Activated naive CD4-positive, alpha-beta T cell treated with anti-CD3 and anti-CD28 coated beads for 36 hours (primary cell): ENCODE measurements around the gene UBTD1. TPM values are rescaled to one million over a fixed set of nuclear protein-coding genes. Genes with fewer than 3 reads are reported as not detected.

ENCODE experiments used
- CTCF ChIA-PET: fragments of 350-600 bp; sonication (Branson Sonifier 250); formaldehyde crosslinking; loops from one replicate; lab custom pipeline; 2021; ENCODE audit warnings: antibody characterized with exemption; lab: Charles Lee
- DNase-seq: peaks from one replicate; pipeline ENCODE4 v3.0.0-alpha.2; 2020
- H3K27ac Mint-ChIP-seq: one replicate; pipeline ENCODE4 v1.8.0; 2021; ENCODE audit warnings: mild to moderate bottlenecking, mixed read lengths
- H3K27me3 Mint-ChIP-seq: one replicate; pipeline ENCODE4 v1.8.0; 2021; ENCODE audit warnings: low read depth, mixed read lengths
- H3K36me3 Mint-ChIP-seq: one replicate; pipeline ENCODE4 v1.8.0; 2021; ENCODE audit warnings: low read depth, mixed read lengths
- H3K4me1 Mint-ChIP-seq: one replicate; pipeline ENCODE4 v1.8.0; 2021; ENCODE audit warnings: low read depth, mixed read lengths
- H3K4me3 Mint-ChIP-seq: one replicate; pipeline ENCODE4 v1.8.0; 2021; ENCODE audit warnings: mild to moderate bottlenecking, moderate library complexity, mixed read lengths
- H3K9me3 Mint-ChIP-seq: one replicate; pipeline ENCODE4 v1.8.0; 2021; ENCODE audit warnings: mixed read lengths
- intact Hi-C: fragments of 100-400 bp; cut with micrococcal nuclease; formaldehyde crosslinking; loops from one replicate; pipeline ENCODE4 v1.15.1; 2023
- total RNA-seq, 2 experiments: library from RNA; stranded (reverse); gene quantifications; one replicate each; pipeline ENCODE4 v1.2.3, GENCODE V29; 2021

UBTD1 gene
- total RNA-seq, 2 experiments from 2014 or later: 0.86 to 1.3 TPM

DNA sequence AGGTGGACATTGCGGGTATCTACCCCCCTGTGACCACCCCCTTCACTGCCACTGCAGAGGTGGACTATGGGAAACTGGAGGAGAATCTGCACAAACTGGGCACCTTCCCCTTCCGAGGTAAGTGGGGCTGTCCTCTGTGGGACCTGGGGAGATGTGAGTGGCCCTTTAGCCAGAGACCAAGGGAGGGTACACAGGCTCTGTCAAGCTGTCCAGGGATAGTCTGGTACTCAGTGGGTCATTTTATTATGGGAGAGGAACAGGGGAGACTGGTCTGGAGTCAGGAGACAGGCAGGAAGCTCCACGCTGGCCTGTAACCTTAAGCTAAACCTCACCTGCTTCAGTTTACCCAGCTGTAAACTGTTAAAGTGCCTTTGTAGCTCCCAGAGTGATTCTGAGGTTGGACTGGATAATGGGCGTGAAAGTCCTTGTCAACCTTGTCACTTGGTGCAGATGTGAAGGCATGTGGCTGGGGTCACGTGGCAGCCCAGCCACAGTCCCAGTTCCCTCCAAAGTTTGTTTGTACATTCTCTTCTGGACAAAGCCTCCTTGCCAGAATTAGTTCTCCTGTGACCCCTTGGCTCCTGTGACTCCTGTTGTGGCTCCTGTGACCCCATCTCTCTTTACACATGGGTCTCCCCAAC, 86.2 kb downstream of the UBTD1 start:
- DNase-seq: no peak
- H3K4me3 Mint-ChIP-seq: no peak overlapping the region
- no peaks in the 10 kb centered on the region for H3K4me1 Mint-ChIP-seq
- H3K9me3 Mint-ChIP-seq: no peaks in the 10 kb centered on the region
- intact Hi-C loops: no loop called here
- no peaks in the 10 kb centered on the region for H3K27me3 Mint-ChIP-seq
- no peaks in the 10 kb centered on the region for H3K36me3 Mint-ChIP-seq
- CTCF ChIA-PET: interaction anchor here (0.5 to 1.1 kb wide), 6 partner anchors 10 to 1214 kb away, joined by 3 to 4 read pairs (median 3); no protein-coding TSS in a partner anchor
- no peak overlapping the region for H3K27ac Mint-ChIP-seq

DNA sequence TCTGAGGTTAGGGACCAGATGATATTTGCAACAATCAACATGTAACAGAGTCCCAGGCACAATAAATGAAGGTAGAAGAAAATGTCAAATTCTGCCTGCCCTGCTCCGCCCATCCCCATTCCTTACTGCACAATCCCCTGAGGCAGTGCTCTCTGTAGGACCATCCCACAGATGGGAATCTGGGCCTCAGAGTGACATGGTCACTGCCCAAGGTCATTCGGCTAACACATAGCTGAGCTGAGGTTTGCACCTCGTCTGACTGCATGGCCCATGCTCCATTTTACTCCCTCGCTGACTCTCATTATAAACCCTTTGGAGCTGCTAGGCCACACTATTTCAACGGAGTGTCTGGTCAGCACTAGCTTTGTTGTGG, 86.7 kb downstream of the UBTD1 start:
- H3K27ac Mint-ChIP-seq: no peak overlapping the region
- intact Hi-C loops: no loop called here
- no peak overlapping the region for H3K4me3 Mint-ChIP-seq
- H3K4me1 Mint-ChIP-seq: no peaks in the 10 kb centered on the region
- no peak for DNase-seq
- CTCF ChIA-PET: interaction anchor here (0.8 to 1.1 kb wide), 2 partner anchors 10 to 31 kb away, joined by 3 read pairs; no protein-coding TSS in a partner anchor
- no peaks in the 10 kb centered on the region for H3K36me3 Mint-ChIP-seq
- H3K27me3 Mint-ChIP-seq: no peaks in the 10 kb centered on the region
- H3K9me3 Mint-ChIP-seq: no peaks in the 10 kb centered on the region

DNA sequence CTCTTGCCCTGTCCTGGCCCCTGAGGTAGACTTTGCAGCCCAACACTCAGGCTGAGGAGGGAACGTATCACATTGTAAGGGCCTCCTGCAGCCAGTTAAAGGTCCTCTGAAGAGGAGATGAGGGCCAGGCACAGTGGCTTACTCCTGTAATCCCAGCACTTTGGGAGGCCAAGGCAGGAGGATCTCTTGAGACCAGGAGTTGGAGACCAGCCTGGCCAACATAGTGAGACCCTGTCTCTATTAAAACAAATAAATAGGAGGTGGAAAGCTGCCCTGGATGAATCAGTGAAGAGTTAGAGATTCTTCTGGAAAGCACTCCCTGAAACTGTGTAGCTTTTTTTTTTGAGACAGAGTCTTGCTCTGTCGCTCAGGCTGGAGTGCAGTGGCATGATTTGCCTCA, 88.5 kb downstream of the UBTD1 start:
- Mint-ChIP-seq H3K4me3 (no peak overlapping the region), H3K36me3 (no peaks in the 10 kb centered on the region)

DNA sequence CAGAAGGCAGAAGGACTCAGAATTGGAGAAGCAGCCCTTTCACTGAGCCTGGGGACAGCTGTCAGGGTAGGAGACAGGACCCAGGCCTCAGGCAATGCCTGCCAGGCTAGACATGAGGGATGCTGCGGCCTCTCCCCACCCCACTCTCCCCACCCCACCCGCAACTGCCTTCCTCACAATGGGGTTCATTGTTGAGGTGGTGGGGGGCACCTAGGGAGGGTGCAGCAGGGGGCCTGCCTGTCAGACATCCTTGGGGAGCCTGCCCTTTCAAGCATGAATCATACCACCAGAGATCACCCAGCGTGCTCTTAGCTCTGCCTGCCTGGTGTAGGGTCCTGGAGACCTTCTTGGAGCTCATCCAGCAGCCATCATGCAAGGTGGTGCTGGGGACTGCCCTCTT, 90.8 kb downstream of the UBTD1 start, which contains the start of gene C10orf62:
C10orf62 (plus strand) TSS at position 243 of the 400 bp plus-strand sequence. CDS start 177 bp downstream, outside the sequence.
- CTCF ChIA-PET: interaction anchor here (1.1 kb wide), 1 partner anchor 18 kb away, joined by 3 read pairs; no protein-coding TSS in a partner anchor
- Mint-ChIP-seq H3K27me3 (no peaks in the 10 kb centered on the region), H3K4me3 (no peak within 1 kb of the TSS), H3K36me3 (no peaks in the 10 kb centered on the region), H3K9me3 (no peaks in the 10 kb centered on the region), H3K4me1 (no peaks in the 10 kb centered on the region), H3K27ac (no peak within 1 kb of the TSS)
- intact Hi-C loops: no loop called here
- no peak for DNase-seq

More for the DNA sequence above, 88.5 kb downstream of the UBTD1 start:
- CTCF ChIA-PET: interaction anchor here (0.6 kb wide), 1 partner anchor 33 kb away, joined by 4 read pairs; no protein-coding TSS in a partner anchor
- Mint-ChIP-seq H3K9me3 (no peaks in the 10 kb centered on the region), H3K27me3 (no peaks in the 10 kb centered on the region), H3K27ac (no peak overlapping the region), H3K4me1 (no peaks in the 10 kb centered on the region)
- intact Hi-C loops: no loop called here
- no peak for DNase-seq

DNA sequence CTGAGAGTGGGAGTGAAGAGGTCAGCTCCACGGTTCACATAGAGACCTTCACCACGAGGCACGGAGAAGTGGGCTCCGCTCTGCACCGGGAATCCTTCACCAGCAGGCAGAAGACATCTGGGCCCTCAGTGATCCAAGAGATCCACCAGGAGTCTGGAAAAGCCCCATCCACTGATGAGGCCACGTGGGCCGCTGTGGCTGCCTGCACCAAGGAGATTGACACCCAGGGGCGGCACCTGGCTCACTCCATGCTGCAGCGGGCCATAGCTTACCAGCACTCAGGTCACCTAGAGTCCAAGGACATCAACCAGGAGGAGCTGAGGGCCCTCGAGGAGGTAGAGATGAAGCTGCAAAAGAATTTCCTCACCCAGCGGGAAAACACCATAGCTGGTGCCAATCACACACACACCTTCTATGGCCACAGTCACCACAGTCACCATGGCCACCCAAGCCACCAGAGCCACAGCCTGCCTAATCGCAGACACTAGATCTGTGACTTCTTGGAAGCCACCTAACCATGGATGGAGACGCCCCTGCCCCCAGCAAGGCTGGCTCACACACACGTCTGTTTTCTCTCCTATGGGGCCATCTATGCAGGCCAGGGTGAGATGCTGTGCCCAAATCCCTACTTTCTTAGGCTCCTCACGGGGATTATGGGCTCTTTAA, 91.5 kb downstream of the UBTD1 start:
- intact Hi-C loops: no loop called here

DNA sequence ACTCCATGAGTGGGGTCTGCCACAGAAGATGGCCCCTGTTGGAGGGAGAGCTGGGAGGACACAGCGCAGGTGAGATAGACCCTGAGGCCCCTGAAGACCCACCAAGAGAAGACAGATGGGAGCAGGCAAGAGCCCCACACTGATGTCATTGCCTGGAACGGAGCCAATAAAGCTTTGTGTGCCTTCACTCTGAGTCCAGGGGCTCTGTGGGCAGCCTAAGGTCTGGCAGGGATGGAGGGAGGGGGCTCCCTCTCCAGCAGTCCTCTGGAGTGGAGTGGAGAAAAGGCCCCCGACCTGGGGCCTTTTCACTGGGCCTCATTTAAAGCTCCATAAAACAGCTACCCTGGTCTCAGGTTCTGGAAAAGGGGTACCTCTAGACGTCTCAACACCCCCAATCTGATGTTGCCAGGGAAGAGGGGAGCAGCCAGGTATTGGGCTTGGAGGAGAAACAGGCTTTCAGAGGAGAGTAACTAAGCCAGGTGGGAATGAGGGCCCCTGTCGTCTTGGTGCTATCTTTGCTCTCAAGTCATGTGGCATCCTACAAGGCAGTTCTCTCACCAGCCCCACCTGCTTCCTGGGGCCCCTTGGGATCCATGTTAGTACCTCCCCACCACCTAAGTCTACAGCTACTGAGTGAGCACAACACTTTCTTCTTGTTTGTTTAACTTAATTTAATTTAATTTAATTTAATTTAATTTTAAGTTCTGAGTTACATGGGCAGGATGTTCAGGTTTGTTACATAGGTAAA, 92.2 kb downstream of the UBTD1 start:
- Mint-ChIP-seq H3K9me3 (no peaks in the 10 kb centered on the region), H3K4me1 (no peaks in the 10 kb centered on the region), H3K27me3 (no peaks in the 10 kb centered on the region), H3K36me3 (no peaks in the 10 kb centered on the region), H3K27ac (no peak overlapping the region), H3K4me3 (no peak overlapping the region)
- intact Hi-C loops: no loop called here
- no peak for DNase-seq
- CTCF ChIA-PET: interaction anchor here (0.6 to 0.8 kb wide), 4 partner anchors 23 to 351 kb away, joined by 3 to 6 read pairs (median 3); no protein-coding TSS in a partner anchor

More for the DNA sequence above, 91.5 kb downstream of the UBTD1 start:
- no peaks in the 10 kb centered on the region for H3K9me3 Mint-ChIP-seq
- no peaks in the 10 kb centered on the region for H3K4me1 Mint-ChIP-seq
- no peak for DNase-seq
- H3K27ac Mint-ChIP-seq: no peak overlapping the region
- no peaks in the 10 kb centered on the region for H3K36me3 Mint-ChIP-seq
- CTCF ChIA-PET: interaction anchor here (0.5 to 1.1 kb wide), 4 partner anchors 18 to 350 kb away, joined by 3 read pairs; no protein-coding TSS in a partner anchor
- no peaks in the 10 kb centered on the region for H3K27me3 Mint-ChIP-seq
- H3K4me3 Mint-ChIP-seq: no peak overlapping the region

DNA sequence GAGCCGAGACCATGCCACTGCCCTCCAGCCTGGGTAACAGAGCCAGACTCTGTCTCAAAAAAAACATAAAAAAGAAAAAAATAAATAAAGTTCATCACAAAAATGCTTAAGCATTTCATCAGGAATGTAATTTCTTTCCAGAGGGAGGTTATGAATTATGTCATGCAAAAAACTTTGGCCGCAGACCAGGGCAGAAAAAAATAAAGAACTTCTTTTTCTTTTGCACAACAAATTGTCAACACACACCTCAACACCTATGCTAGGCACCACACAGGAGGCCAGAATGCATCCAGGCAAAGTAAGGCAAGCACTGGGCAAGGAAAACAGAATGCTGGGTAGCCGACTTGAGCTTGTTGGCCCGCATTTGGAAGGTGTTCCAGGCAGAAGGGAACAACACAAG, 94.7 kb downstream of the UBTD1 start:
- H3K27ac Mint-ChIP-seq: no peak overlapping the region
- no peaks in the 10 kb centered on the region for H3K4me1 Mint-ChIP-seq
- H3K27me3 Mint-ChIP-seq: no peaks in the 10 kb centered on the region
- DNase-seq: no peak
- CTCF ChIA-PET: no interaction called here
- no peak overlapping the region for H3K4me3 Mint-ChIP-seq
- no peaks in the 10 kb centered on the region for H3K9me3 Mint-ChIP-seq
- no peaks in the 10 kb centered on the region for H3K36me3 Mint-ChIP-seq
- intact Hi-C loops: no loop called here

DNA sequence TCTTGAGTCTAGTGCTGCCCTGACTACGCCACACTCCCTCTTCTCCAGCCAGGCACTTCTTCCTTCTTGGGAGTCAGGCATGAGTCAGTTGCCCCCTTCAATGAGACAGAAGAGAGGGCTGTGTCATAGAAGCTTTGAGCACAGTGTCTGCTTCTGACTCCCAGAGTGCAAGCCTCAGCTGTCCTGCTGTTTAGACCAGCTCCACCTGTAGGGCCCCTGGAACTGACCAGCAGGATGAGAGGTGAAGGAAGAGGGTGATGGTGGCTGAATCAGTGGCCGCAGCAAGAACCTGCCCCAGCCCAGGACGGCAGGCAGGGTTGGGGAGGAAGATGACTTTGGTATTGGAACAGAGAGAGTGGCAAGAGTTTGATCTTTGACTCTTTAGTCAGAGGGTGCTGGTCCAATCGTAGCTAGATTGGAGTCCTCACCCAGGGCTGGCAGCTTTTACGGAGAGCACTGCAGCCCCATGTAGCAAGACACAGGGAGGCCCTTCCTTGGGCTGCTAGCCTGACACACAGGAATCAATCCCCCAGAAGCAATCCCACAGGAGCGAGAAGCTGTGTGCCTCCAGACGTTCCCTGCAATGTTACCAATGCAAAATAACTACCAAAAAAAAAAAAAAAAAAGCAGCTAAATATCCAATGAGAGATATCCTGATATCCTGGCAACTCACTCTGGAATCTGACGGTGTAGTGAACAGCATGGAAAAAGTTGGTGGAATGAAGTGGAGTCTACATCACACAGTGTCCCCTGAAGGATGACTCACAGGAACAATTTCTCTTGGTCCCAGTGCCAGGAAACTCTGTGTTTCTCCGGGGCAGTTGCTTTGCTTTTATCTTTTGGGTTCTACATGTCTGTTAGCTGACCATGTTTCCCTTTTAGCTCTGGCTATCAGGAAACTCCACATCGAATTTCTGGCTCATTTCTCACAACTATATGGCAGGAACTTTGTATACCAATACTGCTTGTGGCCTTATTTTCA, 97.7 kb downstream of the UBTD1 start:
- intact Hi-C loops: no loop called here

DNA sequence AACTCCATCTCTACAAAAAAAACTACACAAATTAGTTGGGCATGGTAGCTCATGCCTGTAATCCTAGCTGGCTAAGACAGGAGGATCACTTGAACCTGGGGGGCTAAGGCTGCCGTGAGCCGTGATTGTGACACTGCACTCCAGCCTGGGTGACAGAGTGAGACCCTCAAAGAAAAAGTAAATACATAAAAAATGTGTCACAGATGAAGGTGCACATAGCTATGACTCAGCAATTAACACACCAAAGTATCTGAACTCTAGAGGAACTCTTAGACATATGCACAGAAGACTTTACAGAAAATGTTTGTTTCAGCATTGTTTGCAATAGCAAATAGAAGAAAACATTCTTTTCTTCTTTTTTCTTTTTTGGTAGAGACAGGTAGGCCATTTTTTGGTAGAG, 99.1 kb downstream of the UBTD1 start:
- no peaks in the 10 kb centered on the region for H3K36me3 Mint-ChIP-seq
- no peak overlapping the region for H3K27ac Mint-ChIP-seq
- CTCF ChIA-PET: interaction anchor here (1.2 to 1.4 kb wide), 2 partner anchors 26 to 182 kb away, joined by 3 to 4 read pairs; no protein-coding TSS in a partner anchor
- no peak overlapping the region for H3K4me3 Mint-ChIP-seq
- H3K4me1 Mint-ChIP-seq: no peaks in the 10 kb centered on the region
- intact Hi-C loops: no loop called here
- DNase-seq: no peak
- H3K9me3 Mint-ChIP-seq: no peaks in the 10 kb centered on the region
- H3K27me3 Mint-ChIP-seq: no peaks in the 10 kb centered on the region

More for the DNA sequence above, 97.7 kb downstream of the UBTD1 start:
- no peaks in the 10 kb centered on the region for H3K27me3 Mint-ChIP-seq
- H3K4me3 Mint-ChIP-seq: no peak overlapping the region
- no peaks in the 10 kb centered on the region for H3K9me3 Mint-ChIP-seq
- H3K27ac Mint-ChIP-seq: no peak overlapping the region
- CTCF ChIA-PET: interaction anchor here (0.6 to 1.3 kb wide), 4 partner anchors 15 to 148 kb away, joined by 3 read pairs; no protein-coding TSS in a partner anchor
- H3K36me3 Mint-ChIP-seq: no peaks in the 10 kb centered on the region
- H3K4me1 Mint-ChIP-seq: no peaks in the 10 kb centered on the region
- DNase-seq: no peak

DNA sequence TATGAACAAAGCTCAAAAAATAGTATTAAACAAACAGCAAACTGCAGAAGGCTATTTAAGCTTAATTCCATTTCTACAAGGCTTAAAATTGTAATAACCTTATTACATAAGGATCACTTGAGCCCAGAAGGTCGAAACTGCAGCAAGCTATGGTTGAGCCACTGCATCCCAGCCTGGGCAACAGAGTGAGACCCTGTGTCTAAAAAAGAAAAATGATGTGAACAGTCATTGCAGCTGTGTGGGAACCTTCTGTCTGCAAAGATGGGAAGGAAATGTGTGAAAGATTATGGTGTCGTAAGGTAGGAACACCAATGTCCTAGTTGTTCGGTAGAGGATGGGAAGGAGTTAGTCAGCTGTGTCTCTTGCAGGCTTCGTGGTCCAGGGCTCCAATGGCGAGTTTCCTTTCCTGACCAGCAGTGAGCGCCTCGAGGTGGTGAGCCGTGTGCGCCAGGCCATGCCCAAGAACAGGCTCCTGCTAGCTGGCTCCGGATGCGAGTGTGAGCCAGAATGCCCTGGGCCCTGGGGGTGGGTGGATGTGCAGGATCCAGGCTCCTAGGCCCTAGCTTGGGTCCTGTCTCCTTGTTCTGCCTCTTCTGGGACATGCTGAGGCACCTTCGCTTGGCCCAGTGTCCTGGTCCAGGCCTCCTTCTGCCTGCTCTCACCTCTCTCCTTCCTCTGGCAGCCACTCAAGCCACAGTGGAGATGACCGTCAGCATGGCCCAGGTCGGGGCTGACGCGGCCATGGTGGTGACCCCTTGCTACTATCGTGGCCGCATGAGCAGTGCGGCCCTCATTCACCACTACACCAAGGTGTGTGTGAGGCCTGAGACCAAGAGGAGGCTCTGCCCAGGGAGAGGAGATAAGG, 99.9 kb downstream of the UBTD1 start:
- no peaks in the 10 kb centered on the region for H3K36me3 Mint-ChIP-seq
- intact Hi-C loops: no loop called here
- H3K27ac Mint-ChIP-seq: no peak overlapping the region

More for the DNA sequence above, 99.9 kb downstream of the UBTD1 start:
- CTCF ChIA-PET: interaction anchor here (0.6 to 1.4 kb wide), 4 partner anchors 27 to 320 kb away, joined by 3 to 6 read pairs (median 4); no protein-coding TSS in a partner anchor
- Mint-ChIP-seq H3K4me3 (no peak overlapping the region), H3K27me3 (no peaks in the 10 kb centered on the region), H3K4me1 (no peaks in the 10 kb centered on the region), H3K9me3 (no peaks in the 10 kb centered on the region)
- DNase-seq: no peak
